GM15510 (cell line): ENCODE measurements around the gene VRK3.

Source experiments
- POLR2A ChIP-seq: IDR thresholded peaks from 3 replicates; pipeline ENCODE4 v1.6.1; 2011; ENCODE audit warnings: borderline replicate concordance; ENCODE audit not compliant: insufficient read length; ENCODE audit errors: extremely low read depth

VRK3 gene

GRCh38 chr19:49933643-49934042 is 91.5 kb downstream of the VRK3 start:
- no peak for TF ChIP-seq POLR2A

GRCh38 chr19:49932731-49933131 is 92.4 kb downstream of the VRK3 start:
- peak; percentile 36 for TF ChIP-seq POLR2A

GRCh38 chr19:49932041-49932451 is 93.1 kb downstream of the VRK3 start:
- TF ChIP-seq POLR2A = peak; percentile 9

GRCh38 chr19:49931293-49932040 is 93.7 kb downstream of the VRK3 start:
- peak; percentile 13 for TF ChIP-seq POLR2A

GRCh38 chr19:49930483-49931011 is 94.6 kb downstream of the VRK3 start:
- no peak for TF ChIP-seq POLR2A

- peak; percentile 95 for TF ChIP-seq POLR2A
These were observed 95.3 kb downstream of the VRK3 start for GRCh38 chr19:49929611-49930482.

- peak; percentile 95 for TF ChIP-seq POLR2A
These were observed 96.0 kb downstream of the VRK3 start, which contains the start of the genes ATF5 and NUP62 for GRCh38 chr19:49929121-49929610. Gene ATF5 (plus strand): TSS chr19:49929205. CDS start chr19:49930851, 1,646 bp downstream. Gene NUP62 (minus strand): TSS chr19:49929504. CDS start chr19:49909807, 19,697 bp downstream.

- no peak for TF ChIP-seq POLR2A
These were observed 97.5 kb downstream of the VRK3 start for GRCh38 chr19:49927526-49928264.

- TF ChIP-seq POLR2A = no peak
These were observed 98.7 kb downstream of the VRK3 start for GRCh38 chr19:49926515-49926914.
